T follicular helper cell (primary cell): ENCODE measurements around the gene R3HCC1L.

ENCODE experiments used
- DNase-seq: peaks from one replicate; pipeline ENCODE4 v3.0.0-alpha.2; 2020; ENCODE audit warnings: low read depth
- total RNA-seq, 2 experiments: gene quantifications; one replicate each; lab custom pipeline; 2026; lab: John Stamatoyannopoulos, UW

R3HCC1L gene
- total RNA-seq, result 44.2 to 51.9 reads per million in 2 experiments

DNA sequence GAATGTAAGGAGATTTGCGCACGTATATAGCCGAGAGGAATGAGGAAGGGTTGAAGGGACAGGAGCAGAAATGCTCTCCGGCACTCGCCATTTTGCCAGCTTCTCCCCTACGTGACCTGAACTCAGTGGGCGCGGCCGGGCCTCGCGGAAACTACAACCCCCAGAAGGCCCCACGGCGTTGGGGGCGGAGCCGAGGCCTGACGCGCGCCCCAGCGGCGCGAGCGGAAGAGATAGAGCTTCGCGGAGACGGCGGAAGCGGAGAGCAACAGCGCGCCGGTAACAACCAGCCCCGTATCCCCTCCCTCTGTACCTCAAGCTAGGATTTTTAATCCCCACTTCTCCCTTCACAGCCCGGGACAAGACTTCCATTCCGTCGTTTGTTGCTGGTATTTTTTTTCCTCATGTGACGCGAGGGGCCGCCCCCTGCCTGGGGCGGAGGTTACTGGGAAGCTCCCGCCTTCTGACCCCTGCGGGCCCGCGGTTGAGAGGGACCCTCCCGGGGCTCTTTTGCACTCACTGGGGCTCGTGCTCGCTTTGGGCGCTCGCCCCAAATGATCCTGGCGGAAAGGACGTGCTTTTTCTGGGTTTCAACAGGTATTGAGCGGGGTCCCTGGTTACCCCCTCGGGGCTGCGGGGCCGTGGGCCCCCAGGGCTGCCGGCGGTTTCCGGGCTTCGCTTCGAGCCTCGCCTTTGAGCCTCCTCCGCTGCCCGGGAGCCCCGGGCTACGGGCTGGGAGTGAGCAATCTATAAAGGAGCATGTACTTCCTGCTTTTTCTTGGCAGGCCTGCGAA lies at the start of gene R3HCC1L:
R3HCC1L (plus strand) TSS at position 227 of the 791 bp plus-strand sequence. CDS start 73,458 bp downstream, outside the sequence.
- DNase-seq, result peak; percentile 88

DNA sequence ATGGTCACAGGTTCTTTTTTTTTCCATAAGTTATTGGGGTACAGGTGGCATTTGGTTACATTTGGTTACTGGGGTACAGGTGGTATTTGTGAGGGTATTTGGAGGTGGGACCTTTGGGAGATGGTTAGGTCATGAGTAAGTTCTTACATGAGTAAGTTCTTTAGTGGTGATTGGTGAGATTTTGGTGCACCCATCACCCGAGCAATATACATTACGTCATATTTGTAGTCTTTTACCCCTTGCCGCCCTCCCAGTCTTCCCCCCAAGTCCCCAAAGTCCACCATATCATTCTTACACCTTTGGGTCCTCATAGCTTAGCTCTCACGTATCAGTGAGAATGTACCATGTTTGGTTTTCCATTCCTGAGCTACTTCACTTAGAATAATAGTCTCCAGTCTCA lies 49.2 kb upstream of the R3HCC1L start:
- DNase-seq, result no peak

DNA sequence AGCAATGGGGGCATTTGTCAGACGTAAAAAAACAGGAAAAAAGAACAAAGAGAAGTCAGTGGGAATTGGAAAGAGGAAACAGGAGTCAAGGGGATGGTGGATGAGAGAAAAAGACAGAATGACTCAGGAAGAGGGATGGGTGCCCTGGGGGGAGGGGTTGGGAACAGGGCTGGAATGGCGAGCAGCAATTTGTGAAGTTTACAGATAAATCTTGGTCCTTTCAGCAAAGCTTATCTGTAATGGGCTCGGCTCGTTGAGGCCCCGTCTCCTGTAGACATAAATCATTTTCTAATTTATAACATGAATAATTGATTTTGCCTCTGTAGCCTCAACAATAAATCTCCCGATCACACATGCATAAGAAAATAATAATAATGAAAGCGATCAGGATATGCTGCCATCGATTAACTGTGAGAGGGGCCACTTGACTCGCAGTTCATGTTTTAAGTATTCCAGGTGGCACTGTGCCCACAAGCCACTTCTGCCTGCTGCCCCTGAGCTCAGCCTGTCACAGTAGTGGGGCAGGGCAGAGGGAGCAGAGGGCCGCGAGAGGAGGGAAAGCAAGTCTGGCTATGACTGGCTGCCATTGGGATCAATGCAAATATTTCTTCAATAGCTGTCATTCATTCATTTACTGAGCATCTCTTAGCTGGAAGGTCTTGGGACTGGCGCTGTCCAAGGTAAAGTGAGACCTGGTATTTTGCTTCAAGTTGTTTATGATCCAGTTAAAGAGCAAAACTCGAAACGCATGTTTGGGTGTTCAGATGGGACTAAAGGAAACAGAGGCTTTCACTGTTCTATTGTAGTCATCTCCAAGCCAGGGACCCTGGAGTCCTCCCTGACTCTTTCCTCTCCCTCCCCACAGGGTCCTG lies 47.4 kb upstream of the R3HCC1L start:
- DNase-seq, result no peak

GRCh38 chr10:98088186-98088971 lies 46.1 kb upstream of the R3HCC1L start:
- no peak for DNase-seq

- DNase-seq, result no peak
Measured at GRCh38 chr10:98090822-98091221, 43.6 kb upstream of the R3HCC1L start.

- DNase-seq, result no peak
Measured at GRCh38 chr10:98096316-98096715, 38.1 kb upstream of the R3HCC1L start.

DNA sequence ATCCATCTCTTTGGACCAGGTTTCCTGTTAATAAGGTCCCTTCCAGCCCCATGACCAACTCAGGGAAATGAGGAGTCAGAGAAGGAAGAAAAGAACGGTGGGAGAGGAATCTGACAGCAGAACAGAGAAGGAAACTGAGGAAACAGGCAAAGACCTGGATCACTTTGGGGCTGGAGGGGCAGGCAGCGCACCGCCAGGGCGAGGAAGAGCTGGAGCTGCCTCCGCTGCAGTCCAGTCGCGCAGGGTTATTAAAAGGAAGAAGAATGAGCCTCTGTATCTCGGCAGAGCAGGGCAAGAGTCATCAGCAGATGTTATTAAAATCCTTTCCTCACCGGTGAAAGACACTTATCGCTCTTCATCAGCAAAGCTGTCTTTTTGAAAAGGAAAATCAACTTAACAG lies 37.7 kb upstream of the R3HCC1L start:
- DNase-seq, result no peak

GRCh38 chr10:98097175-98097574 lies 37.3 kb upstream of the R3HCC1L start:
- DNase-seq, result no peak

DNA sequence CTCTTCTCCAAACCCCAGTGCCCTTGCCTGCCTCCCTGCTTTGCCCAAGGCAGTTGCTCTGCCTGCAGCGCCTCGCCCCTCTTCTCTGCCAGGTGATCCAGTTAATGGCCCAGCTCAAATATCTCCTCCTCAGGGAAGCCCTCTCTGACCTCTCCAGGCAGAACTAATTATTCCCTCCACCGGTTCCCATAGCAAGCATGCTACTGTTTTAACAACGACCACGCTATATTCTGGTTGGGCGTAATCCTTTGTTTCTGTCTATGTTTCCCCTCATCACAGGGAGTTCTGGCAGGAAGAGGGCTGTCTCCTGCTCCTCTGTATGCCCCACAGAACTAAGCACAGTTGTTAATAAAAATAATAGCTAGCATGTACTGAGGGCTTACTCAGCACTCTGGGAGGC lies 36.8 kb upstream of the R3HCC1L start:
- no peak for DNase-seq

- no peak for DNase-seq
Measured at GRCh38 chr10:98098247-98098646, 36.2 kb upstream of the R3HCC1L start.

DNA sequence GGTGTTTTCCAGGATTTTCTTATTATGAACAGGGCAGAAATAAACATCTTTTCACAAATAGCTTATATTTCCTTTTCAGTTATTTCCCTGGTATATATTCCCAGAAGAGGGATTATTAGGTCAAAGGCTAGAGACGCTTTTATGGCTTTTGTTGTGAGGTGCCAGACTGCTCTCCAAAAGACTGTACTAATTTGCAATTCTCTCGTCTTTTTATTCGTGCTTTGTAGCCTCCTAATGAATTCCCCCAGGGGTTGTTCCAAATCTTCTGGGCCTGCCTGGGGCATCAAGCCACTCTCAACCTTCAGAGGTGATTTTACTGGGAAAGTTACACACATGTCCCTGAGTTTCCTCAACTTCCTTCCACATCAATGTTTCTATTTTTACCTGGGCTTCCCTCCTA lies 34.0 kb upstream of the R3HCC1L start:
- no peak for DNase-seq

DNA sequence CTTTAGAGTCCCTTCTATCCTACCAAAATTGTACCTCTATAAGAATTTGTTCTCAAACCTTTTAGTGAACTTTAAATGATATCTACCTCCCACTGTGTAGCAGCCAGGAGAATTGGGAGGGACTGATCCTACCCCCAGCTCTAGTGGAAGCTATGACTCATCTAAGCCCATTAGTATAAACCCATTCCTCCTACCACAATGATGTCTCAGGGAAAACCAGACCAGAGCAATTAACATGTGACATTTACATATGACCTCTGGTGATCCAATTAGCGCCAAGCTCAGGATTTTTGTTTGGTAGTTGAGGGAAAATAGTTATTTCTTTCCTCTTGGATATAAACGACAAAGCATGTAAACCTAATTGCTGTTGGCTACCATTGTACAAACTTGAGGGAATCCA lies 33.1 kb upstream of the R3HCC1L start:
- no peak for DNase-seq

DNA sequence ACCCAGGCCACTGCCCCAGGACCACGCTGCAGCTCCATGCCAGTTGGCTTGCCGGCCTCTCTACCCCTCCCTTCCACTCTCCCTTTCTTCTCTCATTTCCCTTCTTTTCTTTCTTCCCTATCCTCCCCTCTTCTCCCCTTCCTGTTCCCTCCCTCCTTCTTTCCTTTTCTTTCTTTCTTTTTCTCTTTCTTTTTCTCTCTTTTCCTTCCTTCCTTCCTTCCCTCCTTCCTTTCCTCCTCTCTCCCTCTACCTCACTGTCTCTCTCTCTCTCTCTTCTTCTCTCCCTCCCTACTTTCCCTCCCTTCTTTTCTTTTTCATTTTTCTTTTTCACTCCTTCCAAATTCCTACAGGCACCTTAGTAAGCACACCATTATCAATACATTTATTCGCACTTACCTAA lies 30.3 kb upstream of the R3HCC1L start:
- no peak for DNase-seq

DNA sequence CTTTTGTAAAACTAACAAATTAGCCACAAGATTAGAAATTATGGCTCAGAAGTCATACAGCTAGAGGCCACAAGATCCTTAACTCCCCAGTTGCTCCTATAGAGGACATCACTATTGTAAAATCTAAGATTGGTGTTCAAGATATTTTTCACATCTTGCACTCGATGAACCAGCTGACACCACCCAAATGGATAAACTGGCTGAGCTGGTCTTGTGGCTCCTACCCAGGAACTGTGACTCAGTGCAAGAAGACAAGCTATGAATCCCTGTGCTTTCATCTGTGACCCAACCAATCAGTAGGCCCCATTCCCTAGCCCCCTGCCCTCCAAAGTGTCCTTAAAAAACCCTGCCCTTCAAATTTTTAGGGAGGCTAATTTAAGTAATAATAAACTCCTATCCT lies 27.9 kb upstream of the R3HCC1L start:
- DNase-seq, result no peak

- DNase-seq, result no peak
Measured at GRCh38 chr10:98107644-98108430, 26.6 kb upstream of the R3HCC1L start.

GRCh38 chr10:98110356-98110755 lies 24.1 kb upstream of the R3HCC1L start:
- DNase-seq, result no peak

GRCh38 chr10:98115031-98115787 lies 19.2 kb upstream of the R3HCC1L start:
- no peak for DNase-seq

DNA sequence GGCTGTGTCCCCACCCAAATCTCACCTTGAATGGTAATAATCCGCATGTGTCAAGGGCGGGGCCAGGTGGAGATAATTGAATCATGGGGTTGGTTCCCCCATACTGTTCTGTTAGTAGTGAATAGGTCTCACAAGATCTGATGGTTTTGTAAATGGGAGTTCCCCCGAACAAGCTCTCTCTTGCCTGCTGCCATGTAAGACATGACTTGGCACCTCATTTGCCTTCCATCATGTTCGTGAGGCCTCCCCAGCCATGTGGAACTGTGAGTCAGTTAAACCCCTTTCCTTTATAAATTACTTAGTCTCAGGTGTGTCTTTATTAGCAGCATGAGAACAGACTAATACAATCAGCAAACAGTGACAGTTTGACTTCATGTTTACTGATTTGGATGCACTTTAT lies 14.6 kb upstream of the R3HCC1L start:
- DNase-seq, result no peak

GRCh38 chr10:98125940-98126631 lies 8.4 kb upstream of the R3HCC1L start:
- DNase-seq, result no peak

DNA sequence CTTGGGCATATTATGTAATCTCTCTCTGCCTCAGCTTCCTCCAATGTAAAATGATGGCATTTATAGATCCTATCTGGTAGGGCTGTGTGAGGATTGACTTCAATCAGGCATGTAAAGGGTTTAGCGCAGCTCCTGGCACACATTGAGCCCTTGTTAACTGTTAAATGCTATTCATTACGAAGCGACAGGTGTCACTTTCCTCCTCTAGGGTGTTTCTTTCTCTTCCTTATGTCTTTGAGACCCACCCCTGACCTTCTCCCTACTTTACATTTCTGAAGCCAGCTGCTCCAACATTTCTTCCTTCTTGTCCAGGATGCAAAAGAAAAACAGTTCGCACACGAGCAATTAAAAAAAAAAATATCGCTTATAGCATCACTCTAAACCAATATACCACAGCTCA lies 5.7 kb upstream of the R3HCC1L start:
- DNase-seq, result no peak
